Ovary (tissue), 3 donors: ENCODE measurements around the gene BRPF3.

Experiments
- CTCF ChIP-seq, 3 donors: fragments of 450-650 bp in 2 of 3; fragments of 200-600 bp in 1 of 3; IDR thresholded peaks; one replicate each; pipeline versions ENCODE4 v1.5.1 to v1.8.0; 2016 to 2022; ENCODE audit warnings: antibody characterized with exemption in 3 of 3, mild to moderate bottlenecking in 1 of 3
- POLR2A ChIP-seq: fragments of 450-650 bp; IDR thresholded peaks from one replicate; pipeline ENCODE4 v1.6.1; 2017; ENCODE audit warnings: antibody characterized with exemption, mild to moderate bottlenecking, moderate library complexity
- donor health status: DM: no; HTN: no; CAD: no.

GRCh38 chr6:36187446-36187845, 9.1 kb upstream of the BRPF3 start:
- no peak for TF ChIP-seq CTCF (IDR thresholded peaks at IDR 0.05)
- no peak for TF ChIP-seq POLR2A
